HG03342 (cell line): Measurements from ENCODE around the gene CC2D2B.

ENCODE experiments used
- ATAC-seq: cut with Tn5 transposase; IDR thresholded peaks from one replicate; pipeline ENCODE4 v1.9.1; 2021; ENCODE audit warnings: mild to moderate bottlenecking, moderate library complexity; ENCODE audit not compliant: unreplicated experiment

Gene CC2D2B

DNA sequence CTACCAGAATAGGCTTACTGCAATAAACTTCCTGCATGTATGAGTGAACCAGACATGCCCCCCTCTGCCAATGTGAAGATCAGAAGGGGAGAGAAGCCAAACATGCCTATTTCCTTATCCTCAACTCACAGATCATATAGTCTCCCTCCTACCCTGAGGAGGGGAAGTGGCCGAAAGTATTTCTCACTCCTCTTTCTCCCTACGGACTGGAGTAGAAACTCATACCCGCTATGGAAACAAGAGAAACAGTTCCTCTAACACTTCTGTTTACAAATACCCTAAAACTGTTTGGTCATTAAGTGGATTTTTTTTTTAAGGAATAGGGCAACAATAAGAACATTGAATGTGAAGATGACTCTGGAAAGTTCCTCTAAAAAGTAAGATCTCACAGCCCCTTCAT is 167.0 kb downstream of the CC2D2B start:
- ATAC-seq: no peak

DNA sequence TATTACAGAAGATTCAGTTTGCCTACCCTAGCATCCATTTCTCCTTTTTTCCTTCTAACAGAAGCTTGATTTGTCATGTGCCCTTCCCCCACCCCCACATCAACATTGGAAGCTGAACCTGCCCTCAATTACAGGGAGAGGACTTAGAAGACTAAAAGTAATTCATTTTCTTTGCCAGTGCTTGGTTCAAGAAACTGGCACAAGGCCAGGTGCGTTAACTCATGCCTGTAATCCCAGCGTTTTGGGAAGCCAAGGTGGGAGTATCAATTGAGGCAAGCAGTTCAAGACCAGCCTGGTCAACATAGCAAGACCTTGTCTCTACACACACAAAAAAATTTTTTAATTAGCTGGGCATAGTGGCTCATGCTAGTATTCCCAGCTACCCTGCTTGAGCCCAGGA is 168.2 kb downstream of the CC2D2B start:
- no peak for ATAC-seq

DNA sequence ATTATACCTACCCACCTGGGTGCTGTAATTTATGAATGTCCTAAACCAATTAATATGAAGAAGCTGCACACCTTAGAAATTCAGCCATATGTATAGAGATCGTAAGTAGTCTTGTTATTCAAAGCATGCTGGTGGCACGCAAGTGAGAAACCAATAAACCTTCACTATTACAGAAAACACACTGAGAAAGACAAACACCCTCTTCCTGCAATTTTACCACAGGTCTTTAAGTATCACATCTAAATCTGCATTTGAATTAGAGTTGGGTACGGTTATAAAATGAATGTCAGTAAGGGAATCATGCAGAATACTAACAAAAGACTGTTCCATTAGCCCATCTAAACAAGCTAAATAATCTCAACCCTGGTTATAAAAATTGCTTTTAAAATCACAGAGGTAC is 169.4 kb downstream of the CC2D2B start:
- no peak for ATAC-seq

DNA sequence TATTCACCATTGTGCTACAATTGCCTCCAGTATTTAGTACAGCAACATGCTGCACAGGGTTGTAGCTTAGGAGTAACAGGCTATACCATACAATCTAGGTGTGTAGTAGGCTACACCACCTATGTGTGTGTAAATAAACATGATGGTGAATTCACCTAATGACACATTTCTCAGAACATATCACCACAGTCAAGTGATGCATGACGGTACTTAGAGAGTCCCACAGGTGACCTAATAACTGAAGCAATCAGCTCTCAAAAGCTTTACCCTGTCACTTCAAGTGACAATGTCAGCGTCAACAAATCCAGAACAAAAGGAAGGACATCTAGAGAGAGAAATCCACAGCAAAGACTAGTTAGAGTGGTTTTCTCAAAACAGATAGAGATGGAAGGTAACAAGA is 174.4 kb downstream of the CC2D2B start:
- no peak for ATAC-seq
